PFSK-1 (cell line): ENCODE results near the gene PROM1.

ENCODE experiments used
- POLR2AphosphoS5 ChIP-seq: IDR thresholded peaks from 2 replicates; pipeline ENCODE4 v1.6.1; 2012; ENCODE audit warnings: low read depth, mild to moderate bottlenecking, control low read depth, low read length, moderate library complexity
- REST ChIP-seq, 2 experiments: IDR thresholded peaks; 2 replicates each; pipeline versions ENCODE4 v1.6.1 to v1.8.0; 2011 to 2012; ENCODE audit warnings: low read depth in 2 of 2, low read length in 2 of 2, control low read depth in 1 of 2, inconsistent platforms in 1 of 2, mild to moderate bottlenecking in 1 of 2, moderate library complexity in 1 of 2; ENCODE audit not compliant: insufficient read depth in 1 of 2
- TAF1 ChIP-seq: IDR thresholded peaks from 2 replicates; pipeline ENCODE4 v1.6.1; 2012; ENCODE audit warnings: low read length, control low read depth, borderline replicate concordance; ENCODE audit not compliant: insufficient read depth

- TF ChIP-seq POLR2AphosphoS5 (no peak), TAF1 (no peak), REST (IDR thresholded peaks at IDR 0.05; ENCODE audit: insufficient read depth in 1 of 2, low read depth in 2 of 2, low read length in 2 of 2) (no peak)
These were observed 100.8 kb downstream of the PROM1 start for GRCh38 chr4:15982842-15983524.
